Body of pancreas (tissue), 4 donors: ENCODE data around the gene TET2.

Experiments
- CTCF ChIP-seq, 7 experiments: fragments of 450-650 bp in 4 of 7; fragments of 200-600 bp in 3 of 7; sonication (generic) in 3 of 7; IDR thresholded peaks; one replicate each; pipeline ENCODE4 v1.5.1; 2016 to 2019; ENCODE audit warnings: antibody characterized with exemption in 7 of 7
- POLR2A ChIP-seq, 3 donors: fragments of 450-650 bp; IDR thresholded peaks; one replicate each; pipeline ENCODE4 v1.6.1; 2016; ENCODE audit warnings: antibody characterized with exemption in 3 of 3, mild to moderate bottlenecking in 2 of 3

- no peak for TF ChIP-seq POLR2A (IDR thresholded peaks at IDR 0.05)
- peak in 2 of 7 experiments; percentile 12 to 13 for TF ChIP-seq CTCF (IDR thresholded peaks at IDR 0.05)
Observed at GRCh38 chr4:105196523-105197145, 50.0 kb downstream of the TET2 start.
